Measurements from ENCODE around the gene AFF3.
"Not testable (repeated sequence)": the region's sequence is repeated elsewhere in the genome, so short reads cannot be mapped to it uniquely, and the experiment has no call there.

AFF3 gene

DNA sequence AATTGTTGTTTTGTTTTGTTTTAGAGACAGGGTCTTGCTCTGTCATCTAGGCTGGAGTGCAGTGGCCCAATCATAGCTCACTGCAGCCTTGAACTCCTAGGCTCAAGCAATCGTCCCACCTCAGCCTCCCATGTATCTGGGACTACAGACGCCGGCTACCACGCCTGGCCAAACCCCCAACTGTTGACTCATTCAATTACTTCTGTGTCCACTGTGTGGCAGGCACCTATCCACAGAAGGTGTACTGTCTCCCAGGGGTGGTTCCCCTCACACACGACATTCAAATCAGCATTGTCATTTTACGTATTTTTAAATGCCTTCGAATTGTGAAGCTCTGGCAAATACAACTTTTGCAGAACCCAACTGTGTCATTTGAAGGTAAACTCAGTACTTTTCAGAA is 464.6 kb downstream of the AFF3 start:
- Histone ChIP-seq H3K27me3 (ENCODE audit: insufficient read depth, low read length) (peaks cover 8% of the 10 kb centered on the region; the same call in 1 of the 2 replicates), H3K79me2 (ENCODE audit: control insufficient read depth, insufficient read depth, low read length, unreplicated experiment) (no peaks in the 10 kb centered on the region), H2AFZ (ENCODE audit: low read length, unreplicated experiment) (no peak overlapping the region), H3K4me3 (ENCODE audit: low read depth, low read length) (no peak overlapping the region), H3K27ac (ENCODE audit: low read depth, low read length) (no peak overlapping the region), H3K36me3 (ENCODE audit: insufficient read depth, low read length) (no peaks in the 10 kb centered on the region), H3K4me1 (ENCODE audit: control insufficient read depth, insufficient read depth, low read length, unreplicated experiment) (peaks cover 31% of the 10 kb centered on the region)

DNA sequence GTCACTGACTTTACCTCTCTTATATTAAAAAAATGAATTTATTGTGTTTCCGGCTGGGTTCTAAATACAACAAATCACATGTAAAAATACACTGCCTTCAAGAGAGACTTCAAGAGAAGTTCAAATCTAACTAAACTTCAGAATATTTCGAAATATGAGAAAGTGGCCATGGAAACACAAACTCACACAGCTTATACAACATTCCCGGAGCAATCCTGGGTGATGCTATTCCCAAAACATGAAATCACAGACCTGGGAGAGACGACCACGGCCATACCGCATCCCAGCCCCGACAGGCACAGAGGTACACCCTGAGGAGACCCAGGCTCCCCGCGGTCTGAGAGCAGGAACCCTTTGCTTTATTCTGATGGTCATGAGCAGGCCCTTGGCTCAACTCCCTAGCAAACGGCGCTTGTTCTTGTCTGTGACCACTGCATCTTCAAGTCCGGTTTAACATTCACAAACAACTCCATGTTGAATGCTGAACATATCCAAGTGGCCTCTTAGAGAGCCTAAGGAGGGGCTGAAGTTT is 467.2 kb downstream of the AFF3 start:
- H3K4me1 ChIP-seq (ENCODE audit: control insufficient read depth, insufficient read depth, low read length, unreplicated experiment), result peaks cover 10% of the 10 kb centered on the region
- no peaks in the 10 kb centered on the region for H3K36me3 ChIP-seq (ENCODE audit: insufficient read depth, low read length)
- H3K4me3 ChIP-seq (ENCODE audit: low read depth, low read length), result no peak overlapping the region
- H3K27me3 ChIP-seq (ENCODE audit: insufficient read depth, low read length), result peaks cover 8% of the 10 kb centered on the region; the same call in 1 of the 2 replicates
- no peak overlapping the region for H3K27ac ChIP-seq (ENCODE audit: low read depth, low read length)
- no peak overlapping the region for H2AFZ ChIP-seq (ENCODE audit: low read length, unreplicated experiment)
- no peaks in the 10 kb centered on the region for H3K79me2 ChIP-seq (ENCODE audit: control insufficient read depth, insufficient read depth, low read length, unreplicated experiment)

DNA sequence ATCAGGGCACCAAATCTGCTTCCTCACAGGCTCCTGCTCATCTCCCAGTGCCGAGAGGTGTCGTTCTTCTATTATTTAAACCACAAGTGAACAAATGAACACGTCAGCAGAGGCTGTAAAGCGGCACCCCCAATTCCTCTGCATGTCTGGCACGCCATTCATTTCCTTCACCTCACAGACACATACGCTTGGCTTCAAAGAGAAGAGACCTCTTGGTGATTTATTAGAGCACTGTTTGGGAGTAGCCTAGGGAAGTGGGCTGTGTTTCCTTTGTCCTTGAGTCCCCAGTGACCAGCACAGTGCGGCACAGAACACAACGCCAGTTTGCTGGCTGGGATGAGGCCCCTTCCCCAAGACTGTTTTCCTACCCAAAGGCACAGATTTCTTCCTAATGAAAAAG is 468.3 kb downstream of the AFF3 start:
- H3K4me1 ChIP-seq (ENCODE audit: control insufficient read depth, insufficient read depth, low read length, unreplicated experiment), result peaks cover under 1% of the 10 kb centered on the region
- no peak overlapping the region for H3K4me3 ChIP-seq (ENCODE audit: low read depth, low read length)
- no peak overlapping the region for H2AFZ ChIP-seq (ENCODE audit: low read length, unreplicated experiment)
- no peaks in the 10 kb centered on the region for H3K36me3 ChIP-seq (ENCODE audit: insufficient read depth, low read length)
- H3K27me3 ChIP-seq (ENCODE audit: insufficient read depth, low read length), result peaks cover 8% of the 10 kb centered on the region; the same call in 1 of the 2 replicates
- H3K27ac ChIP-seq (ENCODE audit: low read depth, low read length), result no peak overlapping the region
- no peaks in the 10 kb centered on the region for H3K79me2 ChIP-seq (ENCODE audit: control insufficient read depth, insufficient read depth, low read length, unreplicated experiment)

DNA sequence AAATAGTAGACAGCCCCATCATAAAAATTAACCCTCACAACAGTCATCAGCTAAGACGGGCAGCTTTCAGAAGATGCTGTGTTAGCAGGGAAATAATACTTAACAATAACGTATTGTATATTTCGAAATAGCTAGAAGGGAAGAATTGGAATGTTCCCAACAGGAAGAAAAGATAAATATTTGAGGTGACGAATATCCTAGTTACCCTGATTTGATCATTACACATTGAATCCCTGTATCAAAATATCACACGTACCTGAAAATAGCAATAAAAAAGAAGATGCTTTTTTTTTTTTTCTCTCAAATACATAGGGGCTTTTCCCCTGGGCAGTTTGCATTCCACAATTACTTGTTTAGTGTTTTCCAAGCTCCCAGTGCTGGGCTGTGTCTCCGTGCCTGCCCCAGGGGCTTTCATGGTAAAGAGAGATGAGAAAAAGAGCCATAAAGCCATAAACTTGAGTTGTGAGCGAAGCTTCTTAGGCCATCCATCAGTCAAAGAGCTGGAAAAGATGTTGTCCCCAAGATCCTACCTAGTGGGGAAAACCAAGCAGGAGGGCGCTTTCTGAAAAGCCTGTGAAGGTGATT is 469.5 kb downstream of the AFF3 start:
- Histone ChIP-seq H2AFZ (ENCODE audit: low read length, unreplicated experiment) (no peak overlapping the region), H3K36me3 (ENCODE audit: insufficient read depth, low read length) (no peaks in the 10 kb centered on the region), H3K27me3 (ENCODE audit: insufficient read depth, low read length) (peaks cover under 1% of the 10 kb centered on the region; the same call in 1 of the 2 replicates), H3K4me1 (ENCODE audit: control insufficient read depth, insufficient read depth, low read length, unreplicated experiment) (no peaks in the 10 kb centered on the region), H3K4me3 (ENCODE audit: low read depth, low read length) (no peak overlapping the region), H3K79me2 (ENCODE audit: control insufficient read depth, insufficient read depth, low read length, unreplicated experiment) (no peaks in the 10 kb centered on the region), H3K27ac (ENCODE audit: low read depth, low read length) (no peak overlapping the region)

DNA sequence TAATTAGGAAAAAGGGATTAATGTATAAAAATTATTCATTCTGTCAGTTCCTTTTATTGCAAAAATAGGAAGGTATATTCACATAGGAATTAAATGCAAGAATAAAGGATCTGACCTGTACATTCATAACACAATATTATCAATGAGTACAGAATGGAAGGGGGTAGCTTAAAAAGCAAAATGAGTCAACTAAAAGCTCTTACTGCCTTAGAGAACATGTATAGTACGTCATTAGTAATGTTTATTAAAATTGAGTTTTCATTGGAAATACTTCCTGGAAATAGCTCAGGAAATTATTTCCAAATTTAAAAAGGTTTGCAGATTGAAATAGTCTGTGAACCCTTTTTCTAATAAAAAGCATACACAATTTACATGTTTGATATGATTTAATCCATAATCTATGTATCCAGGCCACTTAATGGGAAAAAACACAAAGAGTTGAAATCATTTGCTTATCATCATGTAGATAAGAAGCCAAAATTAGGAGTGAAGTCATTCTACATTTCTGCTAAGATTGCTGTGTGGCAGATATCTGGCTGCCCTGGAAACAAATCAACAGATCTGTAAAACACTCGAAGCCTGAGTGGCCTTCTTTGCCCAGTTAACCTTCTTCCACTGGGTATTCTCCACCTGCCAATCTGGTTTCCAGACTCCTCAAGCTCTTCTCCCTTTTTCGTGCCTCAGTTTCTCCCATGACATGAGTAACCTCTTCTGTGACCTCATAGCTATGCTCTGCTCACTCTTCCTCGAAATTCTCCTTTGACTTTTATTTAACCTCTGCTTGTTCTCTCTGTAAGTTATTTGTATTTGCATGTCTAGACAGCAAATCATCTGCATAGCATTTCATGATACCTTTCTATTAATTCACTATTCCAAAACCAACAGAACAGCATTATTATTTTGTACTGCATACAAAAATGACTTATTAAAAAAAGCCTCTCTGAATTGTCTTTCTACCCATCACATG is 471.3 kb downstream of the AFF3 start:
- no peaks in the 10 kb centered on the region for H3K79me2 ChIP-seq (ENCODE audit: control insufficient read depth, insufficient read depth, low read length, unreplicated experiment)
- H3K4me3 ChIP-seq (ENCODE audit: low read depth, low read length), result no peak overlapping the region
- H3K4me1 ChIP-seq (ENCODE audit: control insufficient read depth, insufficient read depth, low read length, unreplicated experiment), result no peaks in the 10 kb centered on the region
- 0 out of 2 replicates have a peak, but pooled peaks cover 3% of the 10 kb centered on the region for H3K27me3 ChIP-seq (ENCODE audit: insufficient read depth, low read length)
- no peaks in the 10 kb centered on the region for H3K36me3 ChIP-seq (ENCODE audit: insufficient read depth, low read length)
- H3K27ac ChIP-seq (ENCODE audit: low read depth, low read length), result no peak overlapping the region
- H2AFZ ChIP-seq (ENCODE audit: low read length, unreplicated experiment), result no peak overlapping the region

DNA sequence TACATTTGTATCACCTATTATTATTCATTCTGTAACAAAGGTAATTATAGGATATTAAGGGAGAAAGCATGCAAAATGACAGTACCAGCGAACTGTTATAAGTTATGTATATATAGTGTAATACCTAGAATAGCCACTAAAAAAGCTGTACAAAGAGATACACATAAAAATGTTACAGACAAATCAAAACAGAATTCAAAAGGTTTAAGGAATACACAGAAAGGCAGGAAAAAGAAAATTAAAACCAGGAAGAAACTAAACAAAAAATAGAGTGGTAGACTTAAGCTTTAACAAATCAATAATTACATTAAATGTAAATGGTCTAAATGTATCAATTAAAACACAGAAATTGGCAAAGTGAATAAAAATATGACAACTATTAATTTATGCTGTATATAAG is 476.1 kb downstream of the AFF3 start:
- Histone ChIP-seq H3K36me3 (ENCODE audit: insufficient read depth, low read length) (no peaks in the 10 kb centered on the region), H3K27ac (ENCODE audit: low read depth, low read length) (no peak overlapping the region), H2AFZ (ENCODE audit: low read length, unreplicated experiment) (no peak overlapping the region)

DNA sequence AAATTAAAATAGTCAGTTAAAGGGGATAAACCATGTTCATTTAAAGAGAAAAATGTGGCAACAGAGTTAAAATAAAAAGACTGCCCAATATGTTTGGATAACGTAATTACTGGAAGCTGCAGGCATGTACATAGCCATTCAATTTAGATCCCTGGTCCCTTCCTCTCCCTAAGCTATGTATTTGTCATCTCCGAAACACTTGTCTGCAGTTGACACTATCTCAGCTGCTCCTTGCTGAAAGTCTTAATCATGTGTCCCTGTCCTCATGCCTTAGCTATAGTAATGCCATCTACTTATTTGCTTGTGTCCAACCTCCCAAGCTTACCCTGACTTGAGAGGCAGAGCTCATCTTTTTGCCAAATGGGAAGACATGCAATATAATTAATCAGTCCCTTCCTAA is 478.7 kb downstream of the AFF3 start:
- H3K36me3 ChIP-seq (ENCODE audit: insufficient read depth, low read length), result no peaks in the 10 kb centered on the region
- peak overlapping the region; percentile 19; the same call in 1 of the 2 replicates for H3K4me3 ChIP-seq (ENCODE audit: low read depth, low read length)
- H3K27ac ChIP-seq (ENCODE audit: low read depth, low read length), result peak overlapping the region; percentile 74
- H3K27me3 ChIP-seq (ENCODE audit: insufficient read depth, low read length), result 0 out of 2 replicates have a peak, but pooled peaks cover 5% of the 10 kb centered on the region
- peaks cover 21% of the 10 kb centered on the region for H3K4me1 ChIP-seq (ENCODE audit: control insufficient read depth, insufficient read depth, low read length, unreplicated experiment)
- no peaks in the 10 kb centered on the region for H3K79me2 ChIP-seq (ENCODE audit: control insufficient read depth, insufficient read depth, low read length, unreplicated experiment)
- H2AFZ ChIP-seq (ENCODE audit: low read length, unreplicated experiment), result no peak overlapping the region

More for the DNA sequence above, 476.1 kb downstream of the AFF3 start:
- Histone ChIP-seq H3K79me2 (ENCODE audit: control insufficient read depth, insufficient read depth, low read length, unreplicated experiment) (no peaks in the 10 kb centered on the region), H3K4me1 (ENCODE audit: control insufficient read depth, insufficient read depth, low read length, unreplicated experiment) (peaks cover 21% of the 10 kb centered on the region), H3K27me3 (ENCODE audit: insufficient read depth, low read length) (0 out of 2 replicates have a peak, but pooled peaks cover 5% of the 10 kb centered on the region), H3K4me3 (ENCODE audit: low read depth, low read length) (no peak overlapping the region)

DNA sequence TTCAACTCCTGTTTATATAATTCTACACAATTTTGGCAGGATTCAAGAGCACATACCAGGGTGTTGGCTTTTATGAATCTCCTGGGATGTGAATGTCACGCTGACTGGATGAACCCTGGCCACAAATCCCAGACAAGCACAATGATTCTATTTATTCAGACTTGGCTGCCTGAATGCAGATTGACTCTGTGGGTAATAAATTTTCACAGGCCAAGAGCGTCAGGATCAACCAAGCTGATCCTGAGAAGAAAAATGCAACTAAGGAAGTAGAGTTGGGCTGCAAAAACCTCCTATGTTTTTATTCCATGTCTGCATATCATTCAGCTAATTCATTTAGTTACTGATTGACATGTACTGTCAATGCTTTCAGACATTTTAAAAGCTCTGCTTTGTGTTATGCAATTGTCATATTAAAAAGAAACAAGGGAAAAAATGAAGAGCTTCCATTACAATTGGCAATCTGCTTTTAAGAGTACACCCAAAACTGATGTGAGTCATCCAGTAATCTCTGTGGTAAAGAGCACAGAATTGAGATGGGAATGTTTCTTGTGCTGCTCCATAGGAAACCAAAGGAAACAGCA is 479.5 kb downstream of the AFF3 start:
- Histone ChIP-seq H3K27me3 (ENCODE audit: insufficient read depth, low read length) (0 out of 2 replicates have a peak, but pooled peaks cover 5% of the 10 kb centered on the region), H3K4me1 (ENCODE audit: control insufficient read depth, insufficient read depth, low read length, unreplicated experiment) (peaks cover 21% of the 10 kb centered on the region), H3K36me3 (ENCODE audit: insufficient read depth, low read length) (no peaks in the 10 kb centered on the region), H3K79me2 (ENCODE audit: control insufficient read depth, insufficient read depth, low read length, unreplicated experiment) (no peaks in the 10 kb centered on the region), H2AFZ (ENCODE audit: low read length, unreplicated experiment) (no peak overlapping the region), H3K4me3 (ENCODE audit: low read depth, low read length) (peak overlapping the region; percentile 19; the same call in 1 of the 2 replicates), H3K27ac (ENCODE audit: low read depth, low read length) (peak overlapping the region; percentile 74)

DNA sequence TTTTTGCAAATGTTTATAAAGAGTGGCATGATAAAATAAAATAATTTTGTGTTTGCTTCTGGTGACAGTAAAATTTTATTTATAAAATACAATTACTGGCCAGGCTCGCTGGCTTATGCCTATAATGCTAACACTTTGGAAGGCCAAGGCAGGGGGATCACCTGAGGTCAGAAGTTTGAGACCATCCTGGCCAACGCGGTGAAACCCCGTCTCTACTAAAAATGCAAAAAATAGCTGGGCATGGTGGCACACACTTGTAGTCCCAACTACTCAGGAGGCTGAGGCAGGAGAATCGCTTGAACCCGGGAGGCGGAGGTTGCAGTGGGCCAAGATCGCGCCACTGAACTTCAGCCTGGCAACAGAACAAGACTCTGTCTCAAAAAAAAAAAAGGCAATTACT is 480.6 kb downstream of the AFF3 start:
- H3K27ac ChIP-seq (ENCODE audit: low read depth, low read length); H2AFZ ChIP-seq (ENCODE audit: low read length, unreplicated experiment); H3K79me2 ChIP-seq (ENCODE audit: control insufficient read depth, insufficient read depth, low read length, unreplicated experiment); H3K36me3 ChIP-seq (ENCODE audit: insufficient read depth, low read length); H3K4me3 ChIP-seq (ENCODE audit: low read depth, low read length); H3K27me3 ChIP-seq (ENCODE audit: insufficient read depth, low read length): not testable (repeated sequence)
- H3K4me1 ChIP-seq (ENCODE audit: control insufficient read depth, insufficient read depth, low read length, unreplicated experiment), result peaks cover 21% of the 10 kb centered on the region

DNA sequence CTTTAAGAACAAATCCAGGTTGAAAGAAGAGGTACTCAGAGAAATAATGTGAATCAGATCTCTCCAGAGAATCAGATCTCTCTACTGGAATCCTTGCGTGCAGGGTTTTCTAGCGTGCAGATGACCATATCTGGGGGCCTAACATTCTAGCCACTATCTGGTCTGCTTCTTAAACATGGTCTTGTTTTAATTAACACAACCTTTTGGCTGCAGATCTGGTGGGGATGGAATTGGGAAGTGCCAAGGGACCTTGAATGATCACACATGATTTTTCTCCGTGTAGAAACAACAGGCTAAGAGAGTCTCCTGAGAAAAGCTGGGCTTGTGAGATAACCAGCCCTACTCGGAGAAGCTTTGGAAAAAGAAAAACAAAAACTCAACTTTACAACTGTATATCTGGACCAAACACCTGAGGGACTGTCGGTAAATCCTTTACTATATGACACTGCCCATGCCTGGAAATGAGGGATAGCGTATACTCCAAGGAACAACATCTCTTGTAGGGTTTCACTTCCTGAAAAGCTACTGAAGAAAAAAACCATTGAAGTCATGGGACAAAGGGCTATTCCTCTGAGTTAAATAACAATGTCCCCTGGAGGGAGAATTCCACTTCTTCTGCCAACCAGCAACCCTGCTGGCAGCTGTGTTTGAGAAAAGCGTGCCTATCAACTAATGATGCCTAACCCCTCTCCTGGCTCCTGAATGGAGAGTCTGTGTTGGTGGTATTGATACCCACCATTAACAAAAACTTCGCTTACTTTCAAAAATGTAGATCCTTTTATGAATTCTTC is 481.6 kb downstream of the AFF3 start:
- Histone ChIP-seq H3K27ac (ENCODE audit: low read depth, low read length) (no peak overlapping the region), H3K4me3 (ENCODE audit: low read depth, low read length) (no peak overlapping the region), H3K36me3 (ENCODE audit: insufficient read depth, low read length) (no peaks in the 10 kb centered on the region), H3K27me3 (ENCODE audit: insufficient read depth, low read length) (0 out of 2 replicates have a peak, but pooled peaks cover under 1% of the 10 kb centered on the region), H3K4me1 (ENCODE audit: control insufficient read depth, insufficient read depth, low read length, unreplicated experiment) (peaks cover 21% of the 10 kb centered on the region), H2AFZ (ENCODE audit: low read length, unreplicated experiment) (no peak overlapping the region), H3K79me2 (ENCODE audit: control insufficient read depth, insufficient read depth, low read length, unreplicated experiment) (no peaks in the 10 kb centered on the region)

All from ACC112 (cell line).